Loucy (cell line): Measurements from ENCODE around the gene RNPS1.

Source experiments
- H2AFZ ChIP-seq: fragments of 200-600 bp; sonication (generic); 2 replicates; pipeline ENCODE4 v1.6.0; 2016; ENCODE audit warnings: antibody characterized with exemption, mild to moderate bottlenecking, low read length, moderate library complexity
- H3F3A ChIP-seq: fragments of 200-600 bp; 2 replicates; pipeline ENCODE4 v1.6.0; 2016; ENCODE audit warnings: antibody characterized with exemption, low read depth, mild to moderate bottlenecking
- H3K27me3 ChIP-seq: fragments of 200-600 bp; sonication (generic); 2 replicates; pipeline ENCODE4 v1.6.1; 2014; ENCODE audit warnings: low read length, mild to moderate bottlenecking; ENCODE audit not compliant: insufficient read depth, poor library complexity, severe bottlenecking
- H3K36me3 ChIP-seq: fragments of 200-600 bp; sonication (generic); 2 replicates; pipeline ENCODE4 v1.6.1; 2016; ENCODE audit warnings: low read length; ENCODE audit not compliant: insufficient read depth
- H3K4me1 ChIP-seq: fragments of 200-600 bp; sonication (generic); 2 replicates; pipeline ENCODE4 v1.5.1; 2014; ENCODE audit warnings: low read length, mild to moderate bottlenecking; ENCODE audit not compliant: insufficient read depth, poor library complexity, severe bottlenecking
- H3K4me2 ChIP-seq: fragments of 200-600 bp; sonication (generic); 2 replicates; pipeline ENCODE4 v1.6.0; 2014; ENCODE audit warnings: antibody characterized with exemption, low read length, low read depth, mild to moderate bottlenecking; ENCODE audit not compliant: poor library complexity, severe bottlenecking
- H3K4me3 ChIP-seq: fragments of 200-600 bp; sonication (generic); 2 replicates; pipeline ENCODE4 v1.5.1; 2014; ENCODE audit warnings: low read length, mild to moderate bottlenecking, mixed read lengths; ENCODE audit not compliant: poor library complexity, severe bottlenecking
- H3K79me2 ChIP-seq: fragments of 200-600 bp; sonication (generic); 2 replicates; pipeline ENCODE4 v1.6.1; 2014; ENCODE audit warnings: low read length; ENCODE audit not compliant: insufficient read depth
- H3K9ac ChIP-seq: fragments of 200-600 bp; sonication (generic); 2 replicates; pipeline ENCODE4 v1.6.0; 2014; ENCODE audit warnings: mild to moderate bottlenecking, low read depth, low read length, moderate library complexity; ENCODE audit not compliant: poor library complexity, severe bottlenecking
- H3K9me2 ChIP-seq: fragments of 200-600 bp; sonication (generic); replicated peaks from 2 replicates; pipeline ENCODE4 v1.6.1; 2016; ENCODE audit warnings: low read depth, low read length, mixed read lengths
- H3K9me3 ChIP-seq: fragments of 200-600 bp; sonication (generic); 2 replicates; pipeline ENCODE4 v1.6.1; 2014; ENCODE audit warnings: mild to moderate bottlenecking, antibody characterized with exemption, low read length, low read depth; ENCODE audit not compliant: insufficient read depth
- H4K20me1 ChIP-seq: fragments of 200-600 bp; sonication (generic); 2 replicates; pipeline ENCODE4 v1.6.0; 2014; ENCODE audit warnings: antibody characterized with exemption, low read length, mild to moderate bottlenecking; ENCODE audit not compliant: insufficient read depth, poor library complexity, severe bottlenecking
- EZH2phosphoT487 ChIP-seq: fragments of 200-600 bp; IDR thresholded peaks from 2 replicates; pipeline ENCODE4 v1.6.1; 2018; ENCODE audit warnings: antibody characterized with exemption, mild to moderate bottlenecking, moderate library complexity, borderline replicate concordance
- TF ChIP-seq, protein P1 (sequence below): fragments of 200-600 bp; sonication (generic); conservative IDR thresholded peaks from 2 replicates; pipeline ENCODE4 v1.5.1; 2014; ENCODE audit warnings: mild to moderate bottlenecking, antibody characterized with exemption, low read length

RNPS1 gene

GRCh38 chr16:2297506-2297860, 29.6 kb upstream of the RNPS1 start:
- Histone ChIP-seq H3K9me3 (no peaks in the 10 kb centered on the region), H3K4me1 (peaks cover 13% of the 10 kb centered on the region), H3K4me2 (peak overlapping the region; percentile 45), H3F3A (no peaks in the 10 kb centered on the region), H4K20me1 (no peaks in the 10 kb centered on the region), H2AFZ (peak overlapping the region; percentile 81; the same call in 1 of the 2 replicates), H3K4me3 (no peak overlapping the region), H3K9ac (peak overlapping the region; percentile 41), H3K27me3 (no peaks in the 10 kb centered on the region), H3K79me2 (no peaks in the 10 kb centered on the region), H3K36me3 (no peaks in the 10 kb centered on the region), H3K9me2 (no peaks in the 10 kb centered on the region)
- TF ChIP-seq, protein P1, sequence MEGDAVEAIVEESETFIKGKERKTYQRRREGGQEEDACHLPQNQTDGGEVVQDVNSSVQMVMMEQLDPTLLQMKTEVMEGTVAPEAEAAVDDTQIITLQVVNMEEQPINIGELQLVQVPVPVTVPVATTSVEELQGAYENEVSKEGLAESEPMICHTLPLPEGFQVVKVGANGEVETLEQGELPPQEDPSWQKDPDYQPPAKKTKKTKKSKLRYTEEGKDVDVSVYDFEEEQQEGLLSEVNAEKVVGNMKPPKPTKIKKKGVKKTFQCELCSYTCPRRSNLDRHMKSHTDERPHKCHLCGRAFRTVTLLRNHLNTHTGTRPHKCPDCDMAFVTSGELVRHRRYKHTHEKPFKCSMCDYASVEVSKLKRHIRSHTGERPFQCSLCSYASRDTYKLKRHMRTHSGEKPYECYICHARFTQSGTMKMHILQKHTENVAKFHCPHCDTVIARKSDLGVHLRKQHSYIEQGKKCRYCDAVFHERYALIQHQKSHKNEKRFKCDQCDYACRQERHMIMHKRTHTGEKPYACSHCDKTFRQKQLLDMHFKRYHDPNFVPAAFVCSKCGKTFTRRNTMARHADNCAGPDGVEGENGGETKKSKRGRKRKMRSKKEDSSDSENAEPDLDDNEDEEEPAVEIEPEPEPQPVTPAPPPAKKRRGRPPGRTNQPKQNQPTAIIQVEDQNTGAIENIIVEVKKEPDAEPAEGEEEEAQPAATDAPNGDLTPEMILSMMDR = no peak
- TF ChIP-seq EZH2phosphoT487 = no peak

- Histone ChIP-seq H3K9me3 (no peaks in the 10 kb centered on the region), H2AFZ (peak overlapping the region; percentile 81), H3K4me1 (peaks cover 13% of the 10 kb centered on the region), H3K27me3 (no peaks in the 10 kb centered on the region), H3K36me3 (no peaks in the 10 kb centered on the region), H3K4me2 (peak overlapping the region; percentile 45), H3K9me2 (no peaks in the 10 kb centered on the region), H3F3A (no peaks in the 10 kb centered on the region), H3K4me3 (no peak overlapping the region), H3K79me2 (no peaks in the 10 kb centered on the region), H3K9ac (peak overlapping the region; percentile 41), H4K20me1 (no peaks in the 10 kb centered on the region)
- TF ChIP-seq EZH2phosphoT487 = no peak
- TF ChIP-seq, protein P1 = peak; percentile 57
Measured at GRCh38 chr16:2296661-2297505, 29.0 kb upstream of the RNPS1 start.

DNA sequence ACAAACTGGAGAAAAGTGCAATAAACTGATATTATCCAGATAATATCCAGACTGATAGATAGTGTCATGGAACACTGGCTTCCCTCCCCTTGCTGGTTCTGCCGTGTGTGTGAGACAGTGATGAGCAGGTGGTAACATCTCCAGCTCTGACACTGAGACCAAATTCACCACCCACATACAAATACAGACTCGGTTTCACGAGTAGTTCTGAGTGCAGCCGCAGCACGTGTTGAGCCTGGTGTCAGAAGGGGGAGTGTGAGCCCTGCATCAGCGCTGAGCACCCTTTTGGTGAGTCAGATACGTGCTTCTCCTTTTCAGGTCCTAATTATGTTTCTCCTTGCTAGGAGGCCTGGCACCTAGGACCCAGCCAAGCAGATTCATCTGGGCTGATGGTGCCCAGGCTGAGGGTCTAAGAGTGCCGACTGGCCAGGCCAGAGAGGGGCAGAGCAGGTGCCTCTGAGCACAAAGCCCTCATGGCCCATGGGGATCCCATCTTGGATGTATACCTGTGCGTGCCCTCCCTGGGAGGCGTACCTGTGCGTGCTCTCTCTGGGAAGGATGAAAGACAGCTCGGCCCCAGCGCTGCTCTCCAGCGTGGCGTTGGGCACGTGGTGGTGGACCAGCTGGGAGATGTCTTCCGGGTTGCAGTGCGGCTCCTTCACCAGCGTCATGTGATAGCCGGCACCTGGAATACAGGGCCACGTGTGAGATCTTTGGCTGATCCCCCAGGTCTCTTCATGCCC, 27.3 kb upstream of the RNPS1 start:
- Histone ChIP-seq H4K20me1 (no peaks in the 10 kb centered on the region), H3K9ac (no peak overlapping the region), H3K36me3 (no peaks in the 10 kb centered on the region), H2AFZ (no peak overlapping the region), H3K4me1 (peaks cover 13% of the 10 kb centered on the region), H3K4me3 (no peak overlapping the region), H3F3A (no peaks in the 10 kb centered on the region), H3K79me2 (no peaks in the 10 kb centered on the region), H3K9me3 (no peaks in the 10 kb centered on the region), H3K27me3 (no peaks in the 10 kb centered on the region), H3K9me2 (no peaks in the 10 kb centered on the region), H3K4me2 (no peak overlapping the region)
- TF ChIP-seq EZH2phosphoT487 = no peak
- TF ChIP-seq, protein P1 = no peak
